GM12878 (cell line): Measurements from ENCODE around the gene IL26. TPM values are rescaled to one million over a fixed set of nuclear protein-coding genes. Genes with fewer than 3 reads are reported as not detected.

ENCODE experiments used
- ATAC-seq: fragments of 200-7000 bp; cut with Tn5 transposase; 3 replicates; pipeline ENCODE4 v1.9.1; 2020; ENCODE audit warnings: mild to moderate bottlenecking, moderate library complexity
- BruUV-seq: library from RNA; stranded (reverse); fragments of 400-500 nt; replicated peaks from 2 replicates; lab custom pipeline; 2021; lab: Mats Ljungman, UMichigan
- CTCF ChIA-PET: fragments of 300-600 bp; sonication (Branson Sonifier 250); formaldehyde crosslinking; extraction: SDS; loops from one replicate; lab custom pipeline; 2021; ENCODE audit warnings: inconsistent platforms; lab: Yijun Ruan, JAX
- POLR2A ChIA-PET: fragments of 350-600 bp; formaldehyde crosslinking; extraction: SDS; loops from one replicate; lab custom pipeline; 2021; ENCODE audit warnings: inconsistent platforms; lab: Charles Lee
- RAD21 ChIA-PET: fragments of 300-600 bp; sonication (Branson Sonifier 250); formaldehyde crosslinking; loops from one replicate; lab custom pipeline; 2023; ENCODE audit warnings: antibody characterized with exemption; ENCODE audit not compliant: unreplicated experiment; lab: Charles Lee
- SMC1A ChIA-PET: fragments of 300-600 bp; sonication (Branson Sonifier 250); formaldehyde crosslinking; loops from one replicate; lab custom pipeline; 2023; ENCODE audit not compliant: unreplicated experiment, uncharacterized antibody; lab: Charles Lee
- DNase-seq: peaks from one replicate; pipeline ENCODE4 v3.0.0-alpha.2; 2011; ENCODE audit warnings: low read depth, low spot score
- FAIRE-seq: peaks from 3 replicates; lab custom pipeline; 2011; peaks lifted over from hg19 to GRCh38; lab: Jason Lieb, UNC
- H2AFZ ChIP-seq: 2 replicates; pipeline ENCODE4 v1.6.0; 2011; ENCODE audit warnings: low read depth, low read length, control low read depth; ENCODE audit not compliant: control insufficient read depth
- H3K27ac ChIP-seq: 2 replicates; pipeline ENCODE4 v1.5.1; 2011; ENCODE audit warnings: control low read depth; ENCODE audit not compliant: control insufficient read depth, insufficient read depth
- H3K27me3 ChIP-seq, 2 experiments: replicated peaks in 1 of 2; 2 replicates each; pipeline versions ENCODE4 v1.6.0 to v1.6.1; 2011; ENCODE audit warnings: low read length in 1 of 2; ENCODE audit not compliant: control insufficient read depth in 2 of 2, insufficient read depth in 2 of 2
- H3K36me3 ChIP-seq, 2 experiments: 2 replicates each; pipeline ENCODE4 v1.5.1; 2011; ENCODE audit warnings: low read length in 1 of 2; ENCODE audit not compliant: control insufficient read depth in 2 of 2, insufficient read depth in 2 of 2
- H3K4me1 ChIP-seq: 2 replicates; pipeline ENCODE4 v1.6.1; 2011; ENCODE audit warnings: mild to moderate bottlenecking, low read length, moderate library complexity, mixed read lengths; ENCODE audit not compliant: control insufficient read depth, insufficient read depth
- H3K4me2 ChIP-seq: 2 replicates; pipeline ENCODE4 v1.6.0; 2011; ENCODE audit warnings: control low read depth; ENCODE audit not compliant: control insufficient read depth, insufficient read depth
- H3K4me3 ChIP-seq: fragments of 200-600 bp; sonication (generic); 2 replicates; pipeline ENCODE4 v1.5.1; 2016
- H3K79me2 ChIP-seq: 2 replicates; pipeline ENCODE4 v1.6.0; 2011; ENCODE audit warnings: low read length; ENCODE audit not compliant: control insufficient read depth, insufficient read depth
- H3K9ac ChIP-seq: 2 replicates; pipeline ENCODE4 v1.8.0; 2011; ENCODE audit warnings: low read length, control low read depth, mixed read lengths; ENCODE audit not compliant: control insufficient read depth, insufficient read depth
- H3K9me3 ChIP-seq: replicated peaks from 3 replicates; pipeline ENCODE4 v1.5.1; 2011; ENCODE audit warnings: mild to moderate bottlenecking, low read length; ENCODE audit not compliant: control insufficient read depth, insufficient read depth
- H4K20me1 ChIP-seq: 2 replicates; pipeline ENCODE4 v1.6.0; 2011; ENCODE audit not compliant: control insufficient read depth, insufficient read depth
- CREM ChIP-seq: IDR thresholded peaks from 2 replicates; pipeline ENCODE4 v1.6.1; 2014; ENCODE audit warnings: antibody characterized with exemption, low read depth
- CUX1 ChIP-seq: IDR thresholded peaks from 2 replicates; pipeline ENCODE4 v1.6.1; 2012; ENCODE audit warnings: improper control_type of control experiment, low read depth, low read length; ENCODE audit not compliant: insufficient replicate concordance
- FOXK2 ChIP-seq: fragments of 450-650 bp; IDR thresholded peaks from 2 replicates; pipeline ENCODE4 v1.6.1; 2017; ENCODE audit warnings: mild to moderate bottlenecking, moderate library complexity
- GATAD2B ChIP-seq: fragments of 450-650 bp; conservative IDR thresholded peaks from 2 replicates; pipeline ENCODE4 v1.6.1; 2017; ENCODE audit warnings: low read depth, mild to moderate bottlenecking, moderate library complexity
- KAT2A ChIP-seq: conservative IDR thresholded peaks from 2 replicates; pipeline ENCODE4 v1.6.1; 2011; ENCODE audit warnings: low read depth, low read length; ENCODE audit not compliant: control insufficient read depth
- KDM1A ChIP-seq: fragments of 200-600 bp; sonication (generic); IDR thresholded peaks from 2 replicates; pipeline ENCODE4 v1.6.1; 2016; ENCODE audit warnings: borderline replicate concordance
- MYC ChIP-seq: IDR thresholded peaks from 2 replicates; pipeline ENCODE4 v1.6.1; 2011; ENCODE audit warnings: mild to moderate bottlenecking, low read length, moderate library complexity, inconsistent platforms; ENCODE audit not compliant: insufficient read depth, insufficient replicate concordance, insufficient read length, severe bottlenecking
- NR2C1 ChIP-seq: fragments of 450-650 bp; IDR thresholded peaks from 2 replicates; pipeline ENCODE4 v1.6.1; 2017; ENCODE audit warnings: antibody characterized with exemption, mild to moderate bottlenecking, moderate library complexity
- POLR2AphosphoS5 ChIP-seq: IDR thresholded peaks from 2 replicates; pipeline ENCODE4 v1.6.1; 2011; ENCODE audit warnings: mild to moderate bottlenecking, low read length, inconsistent platforms
- POU2F2 ChIP-seq: IDR thresholded peaks from 3 replicates; pipeline ENCODE4 v1.6.1; 2011; ENCODE audit warnings: low read depth, mild to moderate bottlenecking, low read length, borderline replicate concordance
- RB1 ChIP-seq: fragments of 450-650 bp; formaldehyde crosslinking; IDR thresholded peaks from 2 replicates; pipeline ENCODE4 v1.6.1; 2017; ENCODE audit warnings: mild to moderate bottlenecking, borderline replicate concordance
- SIN3A ChIP-seq: IDR thresholded peaks from 2 replicates; pipeline ENCODE4 v1.6.1; 2012; ENCODE audit warnings: low read depth, low read length, improper control_type of control experiment
- STAT3 ChIP-seq: IDR thresholded peaks from 2 replicates; pipeline ENCODE4 v1.6.1; 2011; ENCODE audit warnings: low read depth, low read length, improper control_type of control experiment
- SUPT20H ChIP-seq: IDR thresholded peaks from 2 replicates; pipeline ENCODE4 v1.6.1; 2011; ENCODE audit warnings: low read depth, mild to moderate bottlenecking, low read length, moderate library complexity, borderline replicate concordance; ENCODE audit not compliant: control insufficient read depth
- WRNIP1 ChIP-seq: IDR thresholded peaks from 2 replicates; pipeline ENCODE4 v1.6.1; 2011; ENCODE audit warnings: low read depth, low read length, improper control_type of control experiment, borderline replicate concordance
- ZNF274 ChIP-seq: IDR thresholded peaks from one replicate; pipeline ENCODE4 v1.8.0; 2011; ENCODE audit not compliant: insufficient read length, insufficient read depth
- WGBS: methylation state at CpG from one replicate; pipeline ENCODE4 v1.1.6; 2016; ENCODE audit warnings: low lambda C conversion rate; ENCODE audit not compliant: insufficient replicate concordance, insufficient coverage; ENCODE audit errors: missing lambda C conversion rate; 5-methylcytosine and 5-hydroxymethylcytosine counted together
- in situ Hi-C: fragments of 300-500 bp; cut with MboI; formaldehyde crosslinking; loops from 9 replicates; pipeline ENCODE4 v1.14.3; 2018; ENCODE audit warnings: mixed read lengths
- intact Hi-C: fragments of 100-400 bp; cut with micrococcal nuclease; formaldehyde crosslinking; loops from one replicate; pipeline ENCODE4 v1.14.2; 2022; ENCODE audit not compliant: unreplicated experiment
- polyA plus RNA-seq, 11 experiments: library from polyadenylated mRNA; depleted of rRNA in 4 of 11; unstranded in 6 of 11; stranded (reverse) in 5 of 11; fragments of >200 nt; fragmentation: Nextera tagmentation in 4 of 11; fragmentation: Illumina TruSeq in 1 of 11; extraction: Ambion mirVana in 4 of 11; extraction: Trizol in 1 of 11; gene quantifications; 1 replicate in 1 of 11; 2 replicates in 10 of 11; pipeline versions ENCODE4 v1.2.1 to v1.2.3, GENCODE V29; 2011 to 2016; ENCODE audit warnings: inconsistent platforms in 2 of 11, missing spikeins in 2 of 11, low read depth in 1 of 11
- total RNA-seq, 4 experiments: library from RNA; depleted of rRNA in 3 of 4; stranded (reverse); fragments of >200 nt in 3 of 4; fragmentation: Illumina TruSeq in 1 of 4; extraction: Trizol in 1 of 4; gene quantifications; 2 replicates each; pipeline versions ENCODE4 v1.2.1 to v1.2.3, GENCODE V29; 2013 to 2021
- TF ChIP-seq, protein P1 (sequence below): IDR thresholded peaks from 2 replicates; pipeline ENCODE4 v1.6.1; 2012; ENCODE audit warnings: low read depth, low read length, improper control_type of control experiment
- TF ChIP-seq, protein P2 (sequence below): IDR thresholded peaks from 2 replicates; pipeline ENCODE4 v1.6.1; 2011; ENCODE audit warnings: borderline replicate concordance, low read depth, mild to moderate bottlenecking, moderate library complexity, mixed read lengths, low read length; ENCODE audit not compliant: insufficient read depth; ENCODE audit errors: extremely low read length

IL26 gene
- total and polyA plus RNA-seq, 10 of the 15 experiments (the other 5 are each of a cell fraction or from before 2014, with no cell fraction given) = not detected

GRCh38 chr12:68267892-68268396 lies 42.3 kb upstream of the IL26 start:
- H2AFZ ChIP-seq = no peak overlapping the region
- no peaks in the 10 kb centered on the region for H4K20me1 ChIP-seq
- ChIA-PET POLR2A (interaction anchor here (1.0 kb wide), 1 partner anchor 9 kb away, joined by 3 read pairs; no protein-coding TSS in a partner anchor), CTCF (interaction anchor here (1.3 kb wide), 1 partner anchor 32 kb away, joined by 3 read pairs; no protein-coding TSS in a partner anchor), RAD21 (no interaction called here), SMC1A (interaction anchor here (0.9 kb wide), 1 partner anchor 48 kb away, joined by 6 read pairs; no protein-coding TSS in a partner anchor)
- intact Hi-C loops = no loop called here
- H3K9me3 ChIP-seq = no peaks in the 10 kb centered on the region
- no peaks in the 10 kb centered on the region for H3K27me3 ChIP-seq
- ATAC-seq (no peak), FAIRE-seq (no peak), DNase-seq (no peak)
- 65% methylated on average over 6 of the region's 6 CpGs for WGBS
- in situ Hi-C loops = no loop called here
- no peaks in the 10 kb centered on the region for H3K4me1 ChIP-seq
- H3K4me3 ChIP-seq = no peak overlapping the region
- BruUV-seq = no TSS peak
- no peak overlapping the region for H3K4me2 ChIP-seq
- H3K27ac ChIP-seq = no peak overlapping the region
- no peaks in the 10 kb centered on the region for H3K79me2 ChIP-seq
- no peak overlapping the region for H3K9ac ChIP-seq
- no peaks in the 10 kb centered on the region for H3K36me3 ChIP-seq
- TF ChIP-seq, protein P1, sequence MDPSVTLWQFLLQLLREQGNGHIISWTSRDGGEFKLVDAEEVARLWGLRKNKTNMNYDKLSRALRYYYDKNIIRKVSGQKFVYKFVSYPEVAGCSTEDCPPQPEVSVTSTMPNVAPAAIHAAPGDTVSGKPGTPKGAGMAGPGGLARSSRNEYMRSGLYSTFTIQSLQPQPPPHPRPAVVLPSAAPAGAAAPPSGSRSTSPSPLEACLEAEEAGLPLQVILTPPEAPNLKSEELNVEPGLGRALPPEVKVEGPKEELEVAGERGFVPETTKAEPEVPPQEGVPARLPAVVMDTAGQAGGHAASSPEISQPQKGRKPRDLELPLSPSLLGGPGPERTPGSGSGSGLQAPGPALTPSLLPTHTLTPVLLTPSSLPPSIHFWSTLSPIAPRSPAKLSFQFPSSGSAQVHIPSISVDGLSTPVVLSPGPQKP = no peak
- TF ChIP-seq RB1 (no peak), SUPT20H (no peak), SIN3A (no peak), FOXK2 (no peak), CREM (no peak), MYC (no peak), GATAD2B (no peak), WRNIP1 (no peak), POLR2AphosphoS5 (no peak), CUX1 (no peak), ZNF274 (no peak), NR2C1 (no peak), STAT3 (no peak), KAT2A (no peak), KDM1A (no peak), POU2F2 (no peak)
- TF ChIP-seq, protein P2, sequence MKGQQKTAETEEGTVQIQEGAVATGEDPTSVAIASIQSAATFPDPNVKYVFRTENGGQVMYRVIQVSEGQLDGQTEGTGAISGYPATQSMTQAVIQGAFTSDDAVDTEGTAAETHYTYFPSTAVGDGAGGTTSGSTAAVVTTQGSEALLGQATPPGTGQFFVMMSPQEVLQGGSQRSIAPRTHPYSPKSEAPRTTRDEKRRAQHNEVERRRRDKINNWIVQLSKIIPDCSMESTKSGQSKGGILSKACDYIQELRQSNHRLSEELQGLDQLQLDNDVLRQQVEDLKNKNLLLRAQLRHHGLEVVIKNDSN = no peak
